Fibroblast of lung (primary cell): ENCODE measurements around the gene GRK5. TPM values are rescaled to one million over a fixed set of nuclear protein-coding genes. Genes with fewer than 3 reads are reported as not detected.

Experiments
- DNase-seq, 2 donors: peaks; one replicate each; pipeline versions ENCODE4 v3.0.0 to v3.0.0-alpha.2; 2010; ENCODE audit warnings: low read depth in 2 of 2
- H2AFZ ChIP-seq: 2 replicates; pipeline ENCODE4 v1.5.1; 2012; ENCODE audit warnings: low read length, control low read depth, inconsistent platforms
- H3K27ac ChIP-seq: 2 replicates; pipeline ENCODE4 v1.5.1; 2011; ENCODE audit warnings: low read length, control low read depth; ENCODE audit not compliant: insufficient read depth
- H3K27me3 ChIP-seq: 2 replicates; pipeline ENCODE4 v1.5.1; 2011; ENCODE audit warnings: mild to moderate bottlenecking, low read length; ENCODE audit not compliant: control insufficient read depth, insufficient read depth
- H3K36me3 ChIP-seq: 2 replicates; pipeline ENCODE4 v1.5.1; 2011; ENCODE audit warnings: low read length; ENCODE audit not compliant: control insufficient read depth, insufficient read depth
- H3K4me1 ChIP-seq: 2 replicates; pipeline ENCODE4 v1.5.1; 2011; ENCODE audit warnings: low read length; ENCODE audit not compliant: control insufficient read depth, insufficient read depth; ENCODE audit errors: extremely low read depth
- H3K4me2 ChIP-seq: 2 replicates; pipeline ENCODE4 v1.5.1; 2011; ENCODE audit warnings: low read length, control low read depth; ENCODE audit not compliant: insufficient read depth; ENCODE audit errors: extremely low read depth
- H3K4me3 ChIP-seq, 4 experiments: fragments of 200-600 bp in 1 of 4; sonication (generic) in 1 of 4; replicated peaks in 1 of 4; 2 replicates each; pipeline ENCODE4 v1.5.1; 2011 to 2016; ENCODE audit warnings: low read length in 4 of 4, low read depth in 3 of 4, mild to moderate bottlenecking in 3 of 4, control low read depth in 2 of 4, inconsistent platforms in 1 of 4, mixed read lengths in 1 of 4; ENCODE audit not compliant: insufficient read depth in 1 of 4; ENCODE audit errors: control extremely low read depth in 1 of 4
- H3K79me2 ChIP-seq: 2 replicates; pipeline ENCODE4 v1.5.1; 2012; ENCODE audit warnings: mild to moderate bottlenecking, low read length, inconsistent platforms; ENCODE audit not compliant: control insufficient read depth, insufficient read depth
- H3K9ac ChIP-seq: 2 replicates; pipeline ENCODE4 v1.5.1; 2011; ENCODE audit warnings: mild to moderate bottlenecking, low read length, control low read depth; ENCODE audit not compliant: insufficient read depth
- H3K9me3 ChIP-seq: 2 replicates; pipeline ENCODE4 v1.5.1; 2012; ENCODE audit warnings: low read depth, low read length; ENCODE audit not compliant: control insufficient read depth, insufficient read depth
- H4K20me1 ChIP-seq: 2 replicates; pipeline ENCODE4 v1.5.1; 2011; ENCODE audit warnings: low read length; ENCODE audit not compliant: control insufficient read depth, insufficient read depth; ENCODE audit errors: extremely low read depth
- EZH2 ChIP-seq: IDR thresholded peaks from 2 replicates; pipeline ENCODE4 v1.5.1; 2012; ENCODE audit warnings: low read length, control low read depth, mild to moderate bottlenecking; ENCODE audit errors: missing control alignments
- polyA plus RNA-seq, 2 donors: library from polyadenylated mRNA; depleted of rRNA in 1 of 2; stranded (reverse) in 1 of 2; unstranded in 1 of 2; fragments of >200 nt; gene quantifications; 2 replicates each; pipeline ENCODE4 v1.2.1, GENCODE V29; 2011 to 2012; ENCODE audit warnings: missing spikeins in 1 of 2
- total RNA-seq: library from RNA; depleted of rRNA; stranded (reverse); fragments of >200 nt; gene quantifications from 2 replicates; pipeline ENCODE4 v1.2.1, GENCODE V29; 2014
- TF ChIP-seq, protein P1 (sequence below), 2 donors: IDR thresholded peaks in 1 of 2; conservative IDR thresholded peaks in 1 of 2; 1 replicate in 1 of 2; 2 replicates in 1 of 2; pipeline ENCODE4 v1.5.1; 2011 to 2012; ENCODE audit warnings: low read length in 2 of 2, control low read depth in 1 of 2, inconsistent platforms in 1 of 2, low read depth in 1 of 2, mild to moderate bottlenecking in 1 of 2

GRK5 gene
- total and polyA plus RNA-seq, 2 donors (not counting 1 experiment from before 2014, with no cell fraction given): 24.1 to 90.3 TPM

DNA sequence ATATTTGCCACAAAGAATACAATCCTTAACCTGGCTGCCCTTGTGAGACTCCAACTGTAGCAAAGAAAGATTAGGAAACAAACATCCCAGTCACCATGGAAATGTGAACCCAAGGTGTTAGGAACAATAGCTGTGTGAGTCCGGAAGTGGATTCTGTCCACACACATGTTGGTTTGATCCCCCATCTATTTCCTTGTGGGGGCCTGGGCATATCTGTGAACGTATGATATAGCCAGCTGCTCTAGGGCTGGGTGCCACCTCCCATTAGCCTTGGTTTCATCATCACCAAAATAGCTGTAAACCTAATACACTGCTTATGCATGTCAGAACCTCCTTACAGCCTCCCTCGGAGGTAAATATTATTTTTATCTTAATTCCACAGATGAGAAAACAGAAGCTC, 26.4 kb downstream of the GRK5 start:
- peaks cover 28% of the 10 kb centered on the region for H3K4me1 ChIP-seq
- no peaks in the 10 kb centered on the region for H3K36me3 ChIP-seq
- peak in 1 of 2 donors; percentile 74 for DNase-seq
- TF ChIP-seq, protein P1, sequence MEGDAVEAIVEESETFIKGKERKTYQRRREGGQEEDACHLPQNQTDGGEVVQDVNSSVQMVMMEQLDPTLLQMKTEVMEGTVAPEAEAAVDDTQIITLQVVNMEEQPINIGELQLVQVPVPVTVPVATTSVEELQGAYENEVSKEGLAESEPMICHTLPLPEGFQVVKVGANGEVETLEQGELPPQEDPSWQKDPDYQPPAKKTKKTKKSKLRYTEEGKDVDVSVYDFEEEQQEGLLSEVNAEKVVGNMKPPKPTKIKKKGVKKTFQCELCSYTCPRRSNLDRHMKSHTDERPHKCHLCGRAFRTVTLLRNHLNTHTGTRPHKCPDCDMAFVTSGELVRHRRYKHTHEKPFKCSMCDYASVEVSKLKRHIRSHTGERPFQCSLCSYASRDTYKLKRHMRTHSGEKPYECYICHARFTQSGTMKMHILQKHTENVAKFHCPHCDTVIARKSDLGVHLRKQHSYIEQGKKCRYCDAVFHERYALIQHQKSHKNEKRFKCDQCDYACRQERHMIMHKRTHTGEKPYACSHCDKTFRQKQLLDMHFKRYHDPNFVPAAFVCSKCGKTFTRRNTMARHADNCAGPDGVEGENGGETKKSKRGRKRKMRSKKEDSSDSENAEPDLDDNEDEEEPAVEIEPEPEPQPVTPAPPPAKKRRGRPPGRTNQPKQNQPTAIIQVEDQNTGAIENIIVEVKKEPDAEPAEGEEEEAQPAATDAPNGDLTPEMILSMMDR (conservative IDR thresholded peaks at IDR 0.05 in 1 of 2, IDR thresholded peaks at IDR 0.05 in 1 of 2; ENCODE audit: low read depth in 1 of 2, low read length in 2 of 2): no peak
- no peak for TF ChIP-seq EZH2
- H4K20me1 ChIP-seq: no peaks in the 10 kb centered on the region
- no peak overlapping the region for H3K9ac ChIP-seq
- no peaks in the 10 kb centered on the region for H3K9me3 ChIP-seq
- H3K27ac ChIP-seq: peak overlapping the region; percentile 66
- H3K4me2 ChIP-seq: no peak overlapping the region
- peaks cover 77% of the 10 kb centered on the region for H3K79me2 ChIP-seq
- no peaks in the 10 kb centered on the region for H3K27me3 ChIP-seq
- H2AFZ ChIP-seq: no peak overlapping the region
- no peak overlapping the region for H3K4me3 ChIP-seq

DNA sequence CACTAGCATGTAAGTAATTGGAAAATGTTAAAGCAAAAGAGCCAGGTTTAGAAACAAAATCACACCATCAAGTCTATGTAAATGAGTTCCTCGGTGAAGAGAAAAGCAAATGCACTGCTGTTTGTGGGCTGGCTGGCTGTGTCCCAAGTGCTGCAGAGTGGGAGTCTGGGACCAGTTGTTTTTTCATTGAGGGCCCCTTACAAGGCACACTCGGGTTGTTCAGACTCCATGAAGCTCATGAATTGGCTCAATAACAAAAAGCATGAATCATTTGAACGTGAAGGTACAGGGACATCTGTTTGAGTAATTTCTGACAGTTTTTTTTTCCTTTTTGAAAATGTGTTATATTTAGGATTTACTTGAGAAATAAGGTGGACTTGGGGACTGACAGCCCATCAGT, 28.0 kb downstream of the GRK5 start:
- Histone ChIP-seq H3K27me3 (no peaks in the 10 kb centered on the region), H3K4me3 (no peak overlapping the region), H3K4me2 (no peak overlapping the region), H3K36me3 (no peaks in the 10 kb centered on the region), H2AFZ (no peak overlapping the region), H4K20me1 (no peaks in the 10 kb centered on the region), H3K9ac (no peak overlapping the region), H3K79me2 (peaks cover 68% of the 10 kb centered on the region), H3K9me3 (no peaks in the 10 kb centered on the region), H3K4me1 (peaks cover 28% of the 10 kb centered on the region), H3K27ac (peak overlapping the region; percentile 22)
- DNase-seq: peak; percentile 38 to 66
- TF ChIP-seq, protein P1 (conservative IDR thresholded peaks at IDR 0.05 in 1 of 2, IDR thresholded peaks at IDR 0.05 in 1 of 2; ENCODE audit: low read depth in 1 of 2, low read length in 2 of 2): no peak
- no peak for TF ChIP-seq EZH2

GRCh38 chr10:119237722-119238436, 30.5 kb downstream of the GRK5 start:
- peak overlapping the region; percentile 4 for H3K4me2 ChIP-seq
- peaks cover 27% of the 10 kb centered on the region for H3K4me1 ChIP-seq
- DNase-seq: no peak
- H3K9me3 ChIP-seq: no peaks in the 10 kb centered on the region
- no peaks in the 10 kb centered on the region for H3K27me3 ChIP-seq
- H3K27ac ChIP-seq: peak overlapping the region; percentile 54
- no peaks in the 10 kb centered on the region for H4K20me1 ChIP-seq
- TF ChIP-seq EZH2: no peak
- TF ChIP-seq, protein P1 (conservative IDR thresholded peaks at IDR 0.05 in 1 of 2, IDR thresholded peaks at IDR 0.05 in 1 of 2; ENCODE audit: low read depth in 1 of 2, low read length in 2 of 2): no peak
- H3K36me3 ChIP-seq: no peaks in the 10 kb centered on the region
- no peak overlapping the region for H3K4me3 ChIP-seq
- no peak overlapping the region for H2AFZ ChIP-seq
- no peak overlapping the region for H3K9ac ChIP-seq
- peaks cover 71% of the 10 kb centered on the region for H3K79me2 ChIP-seq
